GM11168 (cell line): ENCODE results near the gene UGT1A8.
"Not testable (repeated sequence)": the region's sequence is repeated elsewhere in the genome, so short reads cannot be mapped to it uniquely, and the experiment has no call there.

Experiments
- in situ Hi-C: fragments of 300-500 bp; cut with MboI; formaldehyde crosslinking; loops from one replicate; pipeline ENCODE4 v1.12.0; 2022; ENCODE audit warnings: low sequenced_read_pairs; ENCODE audit not compliant: unreplicated experiment

The UGT1A8 gene

GRCh38 chr2:233617476-233617875 is at the start of gene UGT1A8:
TSS of gene UGT1A8 (plus strand) at chr2:233617633. CDS start at chr2:233617708, 75 bp downstream.
- in situ Hi-C loops = not testable (repeated sequence)

- in situ Hi-C loops = no loop called here
Measured at GRCh38 chr2:233571001-233571400, 46.4 kb upstream of the UGT1A8 start.

- in situ Hi-C loops = no loop called here
Measured at GRCh38 chr2:233571462-233571861, 46.0 kb upstream of the UGT1A8 start.

- in situ Hi-C loops = no loop called here
Measured at GRCh38 chr2:233572468-233572867, 45.0 kb upstream of the UGT1A8 start.

GRCh38 chr2:233577341-233577740 is 40.1 kb upstream of the UGT1A8 start:
- in situ Hi-C loops = not testable (repeated sequence)

GRCh38 chr2:233583217-233583965 is 34.0 kb upstream of the UGT1A8 start:
- in situ Hi-C loops = not testable (repeated sequence)

- in situ Hi-C loops = no loop called here
Measured at GRCh38 chr2:233584210-233584609, 33.2 kb upstream of the UGT1A8 start.

- in situ Hi-C loops = no loop called here
Measured at GRCh38 chr2:233588400-233588799, 29.0 kb upstream of the UGT1A8 start.

GRCh38 chr2:233592706-233593105 is 24.7 kb upstream of the UGT1A8 start:
- in situ Hi-C loops = not testable (repeated sequence)

- in situ Hi-C loops = no loop called here
Measured at GRCh38 chr2:233593201-233593600, 24.2 kb upstream of the UGT1A8 start.

- in situ Hi-C loops = no loop called here
Measured at GRCh38 chr2:233597522-233597921, 19.9 kb upstream of the UGT1A8 start.

GRCh38 chr2:233598952-233599351 is 18.5 kb upstream of the UGT1A8 start:
- in situ Hi-C loops = no loop called here

GRCh38 chr2:233600386-233600785 is 17.0 kb upstream of the UGT1A8 start:
- in situ Hi-C loops = no loop called here

GRCh38 chr2:233602076-233602475 is 15.4 kb upstream of the UGT1A8 start:
- in situ Hi-C loops = no loop called here

- in situ Hi-C loops = no loop called here
Measured at GRCh38 chr2:233603520-233603919, 13.9 kb upstream of the UGT1A8 start.

- in situ Hi-C loops = no loop called here
Measured at GRCh38 chr2:233604826-233605225, 12.6 kb upstream of the UGT1A8 start.

GRCh38 chr2:233605680-233606079 is 11.8 kb upstream of the UGT1A8 start:
- in situ Hi-C loops = no loop called here

GRCh38 chr2:233611284-233611683 is 6.1 kb upstream of the UGT1A8 start:
- in situ Hi-C loops = no loop called here

- in situ Hi-C loops = no loop called here
Measured at GRCh38 chr2:233620204-233620603, 2.8 kb downstream of the UGT1A8 start.

GRCh38 chr2:233621863-233622262 is 4.4 kb downstream of the UGT1A8 start:
- in situ Hi-C loops = not testable (repeated sequence)

GRCh38 chr2:233627331-233628025 is 10.0 kb downstream of the UGT1A8 start:
- in situ Hi-C loops = no loop called here

GRCh38 chr2:233636306-233636705 is 18.9 kb downstream of the UGT1A8 start, which contains the start of gene UGT1A10:
TSS of gene UGT1A10 (plus strand) at chr2:233636448. CDS start at chr2:233636523, 75 bp downstream.
- in situ Hi-C loops = not testable (repeated sequence)
